ENCODE results near the gene NFS1.
"Not testable (repeated sequence)": the region's sequence is repeated elsewhere in the genome, so short reads cannot be mapped to it uniquely, and the experiment has no call there.

The NFS1 gene

GRCh38 chr20:35726842-35727711, 27.9 kb upstream of the NFS1 start:
- Histone ChIP-seq H3K36me3 (ENCODE audit: insufficient read depth, low read length) (peaks cover 70% of the 10 kb centered on the region), H3K27ac (ENCODE audit: low read depth, low read length) (no peak overlapping the region), H3K4me3 (ENCODE audit: low read depth, low read length) (no peak overlapping the region), H3K79me2 (ENCODE audit: control insufficient read depth, insufficient read depth, low read length, unreplicated experiment) (peaks cover 86% of the 10 kb centered on the region), H2AFZ (ENCODE audit: low read length, unreplicated experiment) (no peak overlapping the region), H3K4me1 (ENCODE audit: control insufficient read depth, insufficient read depth, low read length, unreplicated experiment) (peaks cover 8% of the 10 kb centered on the region), H3K27me3 (ENCODE audit: insufficient read depth, low read length) (no peaks in the 10 kb centered on the region)

GRCh38 chr20:35724321-35725230, 25.4 kb upstream of the NFS1 start:
- Histone ChIP-seq H2AFZ (ENCODE audit: low read length, unreplicated experiment) (no peak overlapping the region), H3K27ac (ENCODE audit: low read depth, low read length) (no peak overlapping the region), H3K27me3 (ENCODE audit: insufficient read depth, low read length) (no peaks in the 10 kb centered on the region), H3K4me3 (ENCODE audit: low read depth, low read length) (no peak overlapping the region), H3K79me2 (ENCODE audit: control insufficient read depth, insufficient read depth, low read length, unreplicated experiment) (peaks cover 86% of the 10 kb centered on the region), H3K36me3 (ENCODE audit: insufficient read depth, low read length) (peaks cover 66% of the 10 kb centered on the region), H3K4me1 (ENCODE audit: control insufficient read depth, insufficient read depth, low read length, unreplicated experiment) (peaks cover 16% of the 10 kb centered on the region)

DNA sequence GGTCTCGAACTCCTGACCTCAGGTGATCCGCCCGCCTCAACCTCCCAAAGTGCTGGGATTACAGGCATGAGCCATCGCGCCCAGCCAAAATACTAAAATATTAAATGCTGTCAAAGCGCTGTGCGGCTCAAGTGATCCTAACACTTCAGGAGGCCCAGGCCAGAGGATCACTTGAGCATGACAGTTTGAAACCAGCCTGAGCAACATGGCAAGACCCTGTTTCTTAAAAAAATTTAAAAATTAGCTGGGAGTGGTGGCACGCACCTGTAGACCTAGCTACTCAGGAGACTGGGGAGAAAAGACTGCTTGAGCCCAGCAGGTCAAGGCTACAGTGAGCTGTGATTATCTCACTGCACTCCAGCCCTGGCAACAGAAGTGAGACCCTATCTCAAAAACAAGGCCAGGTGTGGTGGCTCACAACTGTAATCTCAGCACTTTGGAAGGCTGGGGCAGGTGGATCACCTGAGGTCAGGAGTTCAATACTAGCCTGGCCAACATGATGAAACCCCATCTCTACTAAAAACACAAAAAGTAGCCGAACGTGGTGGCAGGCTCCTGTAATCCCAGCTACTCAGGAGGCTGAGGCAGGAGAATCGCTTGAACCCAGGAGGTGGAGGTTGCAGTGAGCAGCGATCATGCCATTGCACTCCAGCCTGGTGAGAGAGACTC, 24.6 kb upstream of the NFS1 start:
- peaks cover 61% of the 10 kb centered on the region for H3K36me3 ChIP-seq (ENCODE audit: insufficient read depth, low read length)
- H3K27me3 ChIP-seq (ENCODE audit: insufficient read depth, low read length); H2AFZ ChIP-seq (ENCODE audit: low read length, unreplicated experiment); H3K27ac ChIP-seq (ENCODE audit: low read depth, low read length); H3K4me3 ChIP-seq (ENCODE audit: low read depth, low read length): not testable (repeated sequence)
- peaks cover 84% of the 10 kb centered on the region for H3K79me2 ChIP-seq (ENCODE audit: control insufficient read depth, insufficient read depth, low read length, unreplicated experiment)
- peaks cover 21% of the 10 kb centered on the region for H3K4me1 ChIP-seq (ENCODE audit: control insufficient read depth, insufficient read depth, low read length, unreplicated experiment)

DNA sequence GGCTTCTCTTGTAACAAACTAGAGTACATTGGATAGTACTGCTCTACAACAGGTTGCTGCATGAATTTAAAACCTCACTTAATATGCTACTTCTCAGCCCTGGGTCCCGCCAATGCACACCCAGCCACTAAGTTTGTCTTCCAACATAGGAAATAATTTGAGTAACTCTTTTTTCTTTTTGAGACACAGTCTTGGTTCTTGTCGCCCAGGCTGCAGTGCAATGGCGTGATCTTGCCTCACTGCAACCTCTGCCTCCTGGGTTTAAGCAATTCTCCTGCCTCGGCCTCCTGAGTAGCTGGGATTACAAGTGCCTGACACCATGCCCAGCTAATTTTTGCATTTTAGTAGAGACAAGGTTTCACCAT, 24.1 kb upstream of the NFS1 start:
- Histone ChIP-seq H3K4me1 (ENCODE audit: control insufficient read depth, insufficient read depth, low read length, unreplicated experiment) (peaks cover 21% of the 10 kb centered on the region), H3K79me2 (ENCODE audit: control insufficient read depth, insufficient read depth, low read length, unreplicated experiment) (peaks cover 81% of the 10 kb centered on the region), H3K36me3 (ENCODE audit: insufficient read depth, low read length) (peaks cover 61% of the 10 kb centered on the region)
- not testable (repeated sequence) for H2AFZ ChIP-seq (ENCODE audit: low read length, unreplicated experiment); H3K27ac ChIP-seq (ENCODE audit: low read depth, low read length); H3K4me3 ChIP-seq (ENCODE audit: low read depth, low read length); H3K27me3 ChIP-seq (ENCODE audit: insufficient read depth, low read length)

DNA sequence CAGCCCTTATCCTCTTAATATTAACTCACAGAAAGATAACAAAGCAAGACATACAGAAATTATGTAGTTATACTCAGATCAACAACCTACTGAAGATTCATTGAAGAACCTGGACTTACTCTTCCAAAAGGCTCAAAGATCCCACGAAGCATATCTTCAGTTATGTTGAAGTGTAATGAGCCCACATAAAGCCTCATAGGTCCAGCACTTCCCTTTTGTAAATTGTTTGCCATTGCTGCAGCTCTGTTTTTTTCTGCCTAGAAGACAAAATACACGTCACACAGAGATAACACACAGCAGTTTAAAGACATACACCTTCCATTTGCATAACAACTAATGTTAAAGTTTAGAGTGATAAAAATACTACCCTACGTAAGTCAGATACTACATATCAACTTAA, 22.5 kb upstream of the NFS1 start:
- no peak overlapping the region for H3K4me3 ChIP-seq (ENCODE audit: low read depth, low read length)
- H3K36me3 ChIP-seq (ENCODE audit: insufficient read depth, low read length): peaks cover 57% of the 10 kb centered on the region
- no peaks in the 10 kb centered on the region for H3K27me3 ChIP-seq (ENCODE audit: insufficient read depth, low read length)
- peaks cover 83% of the 10 kb centered on the region for H3K79me2 ChIP-seq (ENCODE audit: control insufficient read depth, insufficient read depth, low read length, unreplicated experiment)
- peaks cover 21% of the 10 kb centered on the region for H3K4me1 ChIP-seq (ENCODE audit: control insufficient read depth, insufficient read depth, low read length, unreplicated experiment)
- no peak overlapping the region for H3K27ac ChIP-seq (ENCODE audit: low read depth, low read length)
- H2AFZ ChIP-seq (ENCODE audit: low read length, unreplicated experiment): no peak overlapping the region

DNA sequence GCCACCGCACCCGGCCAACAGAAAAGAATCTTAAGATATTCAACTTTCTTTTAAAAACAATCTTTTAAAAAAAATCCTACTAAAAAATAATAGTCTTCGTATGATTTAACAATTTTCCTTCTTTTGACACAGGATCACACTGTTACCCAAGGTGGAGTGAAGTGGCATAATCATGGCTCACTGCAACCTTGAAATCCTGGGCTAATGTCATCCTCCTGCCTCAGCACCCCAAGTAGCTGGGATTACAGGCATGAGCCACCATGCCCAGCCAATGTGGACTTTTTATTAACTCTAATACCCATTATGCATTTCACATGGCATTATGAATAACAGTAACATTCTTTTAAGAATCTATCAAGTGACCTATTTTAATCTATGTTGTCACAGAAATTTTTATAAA, 22.1 kb upstream of the NFS1 start:
- peaks cover 83% of the 10 kb centered on the region for H3K79me2 ChIP-seq (ENCODE audit: control insufficient read depth, insufficient read depth, low read length, unreplicated experiment)
- no peak overlapping the region for H2AFZ ChIP-seq (ENCODE audit: low read length, unreplicated experiment)
- H3K36me3 ChIP-seq (ENCODE audit: insufficient read depth, low read length): peaks cover 58% of the 10 kb centered on the region
- peaks cover 21% of the 10 kb centered on the region for H3K4me1 ChIP-seq (ENCODE audit: control insufficient read depth, insufficient read depth, low read length, unreplicated experiment)
- H3K27me3 ChIP-seq (ENCODE audit: insufficient read depth, low read length): no peaks in the 10 kb centered on the region
- no peak overlapping the region for H3K27ac ChIP-seq (ENCODE audit: low read depth, low read length)
- no peak overlapping the region for H3K4me3 ChIP-seq (ENCODE audit: low read depth, low read length)

DNA sequence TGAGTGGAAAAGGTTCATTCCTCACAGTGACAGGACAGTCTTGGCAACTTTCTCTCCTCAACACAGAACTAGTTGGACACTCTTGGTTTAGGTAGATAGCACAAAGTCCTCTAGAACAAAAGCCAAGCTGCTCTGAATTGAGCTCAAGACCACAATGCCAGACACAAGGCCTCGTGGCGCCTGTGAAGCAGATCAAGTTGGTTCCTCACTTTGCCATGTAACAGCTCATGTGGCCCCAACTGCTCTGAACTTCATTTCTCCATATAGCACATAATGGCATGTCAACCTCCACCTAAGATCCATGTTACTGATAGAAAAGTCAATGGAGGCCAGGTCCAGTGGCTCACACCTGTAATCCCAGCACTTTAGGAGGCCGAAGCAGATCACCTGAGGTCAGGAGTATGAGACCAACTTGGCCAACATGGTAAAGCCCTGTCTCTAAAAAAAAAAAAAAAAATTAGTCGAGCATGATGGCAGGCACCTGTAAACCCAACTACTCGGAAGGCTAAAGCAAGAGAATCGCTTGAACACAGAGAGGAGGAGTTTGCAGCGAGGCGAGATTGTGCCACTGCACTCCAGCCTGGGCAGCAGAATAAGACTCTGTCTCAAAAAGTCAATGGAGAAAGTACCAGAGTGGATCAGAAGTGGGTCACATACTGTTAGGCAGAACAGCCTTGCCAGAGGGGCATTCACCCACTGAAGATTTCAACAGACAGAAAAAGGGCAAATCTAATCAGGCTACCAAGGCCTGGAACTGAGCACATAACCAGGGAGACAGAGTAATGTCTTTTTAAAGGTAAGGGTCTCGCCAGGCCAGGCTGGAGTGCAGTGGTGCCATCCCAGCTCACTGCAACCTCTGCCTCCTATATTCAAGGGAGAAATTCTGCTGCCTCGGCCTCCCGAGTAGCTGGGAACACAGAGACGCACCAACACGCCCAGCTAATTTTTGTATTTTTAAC, 21.3 kb upstream of the NFS1 start:
- Histone ChIP-seq H3K4me3 (ENCODE audit: low read depth, low read length) (no peak overlapping the region), H3K79me2 (ENCODE audit: control insufficient read depth, insufficient read depth, low read length, unreplicated experiment) (peaks cover 87% of the 10 kb centered on the region), H3K27me3 (ENCODE audit: insufficient read depth, low read length) (no peaks in the 10 kb centered on the region), H3K27ac (ENCODE audit: low read depth, low read length) (no peak overlapping the region), H3K36me3 (ENCODE audit: insufficient read depth, low read length) (peaks cover 56% of the 10 kb centered on the region), H3K4me1 (ENCODE audit: control insufficient read depth, insufficient read depth, low read length, unreplicated experiment) (peaks cover 21% of the 10 kb centered on the region), H2AFZ (ENCODE audit: low read length, unreplicated experiment) (no peak overlapping the region)

GRCh38 chr20:35719717-35720116, 20.6 kb upstream of the NFS1 start:
- H3K4me1 ChIP-seq (ENCODE audit: control insufficient read depth, insufficient read depth, low read length, unreplicated experiment): peaks cover 21% of the 10 kb centered on the region
- H2AFZ ChIP-seq (ENCODE audit: low read length, unreplicated experiment): no peak overlapping the region
- no peak overlapping the region for H3K4me3 ChIP-seq (ENCODE audit: low read depth, low read length)
- peaks cover 57% of the 10 kb centered on the region for H3K36me3 ChIP-seq (ENCODE audit: insufficient read depth, low read length)
- no peak overlapping the region for H3K27ac ChIP-seq (ENCODE audit: low read depth, low read length)
- H3K79me2 ChIP-seq (ENCODE audit: control insufficient read depth, insufficient read depth, low read length, unreplicated experiment): peaks cover 81% of the 10 kb centered on the region
- H3K27me3 ChIP-seq (ENCODE audit: insufficient read depth, low read length): no peaks in the 10 kb centered on the region

- Histone ChIP-seq H3K79me2 (ENCODE audit: control insufficient read depth, insufficient read depth, low read length, unreplicated experiment) (peaks cover 79% of the 10 kb centered on the region), H3K4me1 (ENCODE audit: control insufficient read depth, insufficient read depth, low read length, unreplicated experiment) (peaks cover 21% of the 10 kb centered on the region), H3K27me3 (ENCODE audit: insufficient read depth, low read length) (no peaks in the 10 kb centered on the region), H2AFZ (ENCODE audit: low read length, unreplicated experiment) (no peak overlapping the region), H3K4me3 (ENCODE audit: low read depth, low read length) (no peak overlapping the region), H3K27ac (ENCODE audit: low read depth, low read length) (no peak overlapping the region), H3K36me3 (ENCODE audit: insufficient read depth, low read length) (peaks cover 55% of the 10 kb centered on the region)
Measured at GRCh38 chr20:35718972-35719635, 20.0 kb upstream of the NFS1 start.

Measured in ACC112 (cell line).